Measurements from ENCODE around the gene CALD1. TPM values are rescaled to one million over a fixed set of nuclear protein-coding genes. Genes with fewer than 3 reads are reported as not detected.

The CALD1 gene
- total RNA-seq, 4 donors from 2014 or later: 32.3 to 462 (median 98.4) TPM

- peaks cover 0 to 25% (median 0%) of the 10 kb centered on the region in 3 donors for H3K36me3 ChIP-seq
These were observed 161.3 kb downstream of the CALD1 start for GRCh38 chr7:134940729-134941128.

GRCh38 chr7:134941185-134941900, 161.9 kb downstream of the CALD1 start:
- Histone ChIP-seq H3K36me3 (peaks cover 0 to 30% (median 0%) of the 10 kb centered on the region in 3 donors), H3K27me3 (no peaks in the 10 kb centered on the region), H3K9me3 (no peaks in the 10 kb centered on the region), H3K27ac (peak overlapping the region in 3 of 4 donors; percentile 23 to 46 (median 35)), H3K4me3 (no peak overlapping the region), H3K4me1 (peaks cover 0 to 28% (median 2%) of the 10 kb centered on the region in 3 donors)
- no peak for DNase-seq
- TF ChIP-seq CTCF (IDR thresholded peaks at IDR 0.05): no peak
- TF ChIP-seq POLR2A (IDR thresholded peaks at IDR 0.05): no peak
- 59 to 60% methylated on average over 3 of the region's 3 CpGs for WGBS, 2 donors
- intact Hi-C loops (cut with DNase I): no loop called here

More at GRCh38 chr7:134940729-134941128, 161.3 kb downstream of the CALD1 start:
- TF ChIP-seq POLR2A (IDR thresholded peaks at IDR 0.05): no peak
- TF ChIP-seq CTCF (IDR thresholded peaks at IDR 0.05): no peak
- peak overlapping the region in 2 of 4 donors; percentile 14 to 23 for H3K27ac ChIP-seq
- no peak overlapping the region for H3K4me3 ChIP-seq
- H3K4me1 ChIP-seq: peaks cover 0 to 33% (median 0%) of the 10 kb centered on the region in 3 donors
- no peak for DNase-seq
- no peaks in the 10 kb centered on the region for H3K27me3 ChIP-seq
- no peaks in the 10 kb centered on the region for H3K9me3 ChIP-seq
- intact Hi-C loops (cut with DNase I): no loop called here

- Histone ChIP-seq H3K36me3 (peaks cover 0 to 36% (median 0%) of the 10 kb centered on the region in 3 donors), H3K27ac (peak overlapping the region in 3 of 4 donors; percentile 23 to 46 (median 35)), H3K4me3 (no peak overlapping the region), H3K27me3 (no peaks in the 10 kb centered on the region), H3K9me3 (no peaks in the 10 kb centered on the region), H3K4me1 (peaks cover 0 to 23% (median 2%) of the 10 kb centered on the region in 3 donors)
- WGBS, 2 donors: 51 to 71% methylated on average over 5 of the region's 5 CpGs
- TF ChIP-seq CTCF (IDR thresholded peaks at IDR 0.05): no peak
- no peak for TF ChIP-seq POLR2A (IDR thresholded peaks at IDR 0.05)
- intact Hi-C loops (cut with DNase I): no loop called here
- DNase-seq: no peak
These were observed 162.5 kb downstream of the CALD1 start for GRCh38 chr7:134941952-134942351.

GRCh38 chr7:134942690-134943466, 163.4 kb downstream of the CALD1 start:
- no peak for DNase-seq
- peak overlapping the region in 2 of 4 donors; percentile 23 to 35 for H3K27ac ChIP-seq
- no peak overlapping the region for H3K4me3 ChIP-seq
- intact Hi-C loops (cut with DNase I): no loop called here
- H3K27me3 ChIP-seq: no peaks in the 10 kb centered on the region
- H3K36me3 ChIP-seq: peaks cover 0 to 45% (median 0%) of the 10 kb centered on the region in 3 donors
- 71 to 80% methylated on average over 8 of the region's 9 CpGs for WGBS, 2 donors
- TF ChIP-seq CTCF (IDR thresholded peaks at IDR 0.05): no peak
- TF ChIP-seq POLR2A (IDR thresholded peaks at IDR 0.05): no peak
- H3K4me1 ChIP-seq: peaks cover 0 to 15% (median 2%) of the 10 kb centered on the region in 3 donors
- H3K9me3 ChIP-seq: no peaks in the 10 kb centered on the region
